B cell (primary cell): ENCODE measurements around the gene MAP3K9. TPM values are rescaled to one million over a fixed set of nuclear protein-coding genes. Genes with fewer than 3 reads are reported as not detected.

Experiments used
- ATAC-seq: fragments of 200-7000 bp; cut with Tn5 transposase; one replicate; pipeline ENCODE4 v1.10.0; 2021; ENCODE audit warnings: low read depth, mild to moderate bottlenecking, moderate number of reproducible peaks, moderate library complexity
- CTCF ChIA-PET: fragments of 350-600 bp; sonication (Branson Sonifier 250); formaldehyde crosslinking; loops from one replicate; lab custom pipeline; 2021; ENCODE audit warnings: antibody characterized with exemption, inconsistent platforms; lab: Charles Lee
- POLR2A ChIA-PET: fragments of 350-600 bp; sonication (Branson Sonifier 250); formaldehyde crosslinking; loops from one replicate; lab custom pipeline; 2021; ENCODE audit warnings: antibody characterized with exemption; lab: Charles Lee
- DNase-seq: peaks from one replicate; pipeline ENCODE4 v3.0.0; 2013
- H2AFZ ChIP-seq: 2 replicates; pipeline ENCODE4 v1.6.1; 2012; ENCODE audit warnings: mild to moderate bottlenecking, low read depth, low read length; ENCODE audit not compliant: insufficient read depth, poor library complexity, severe bottlenecking
- H3K27ac ChIP-seq, 2 donors: 1 replicate in 1 of 2; 2 replicates in 1 of 2; pipeline ENCODE4 v1.5.1; 2012 to 2013; ENCODE audit warnings: low read length in 2 of 2, mild to moderate bottlenecking in 2 of 2, moderate library complexity in 1 of 2
- H3K27me3 ChIP-seq, 4 experiments: fragments of 200-600 bp in 1 of 4; sonication (generic) in 1 of 4; replicated peaks in 1 of 4; 1 replicate in 2 of 4; 2 replicates in 2 of 4; pipeline versions ENCODE4 v1.6.1 to v1.7.0; 2013 to 2016; ENCODE audit warnings: low read length in 3 of 4, mild to moderate bottlenecking in 2 of 4, mixed read lengths in 1 of 4, moderate library complexity in 1 of 4; ENCODE audit not compliant: insufficient read depth in 4 of 4, control insufficient read depth in 3 of 4; ENCODE audit errors: control extremely low read depth in 1 of 4
- H3K36me3 ChIP-seq, 2 experiments: replicated peaks in 1 of 2; 1 replicate in 1 of 2; 2 replicates in 1 of 2; pipeline versions ENCODE4 v1.6.1 to v1.7.1; 2013; ENCODE audit warnings: low read length in 1 of 2; ENCODE audit not compliant: insufficient read depth in 2 of 2, control insufficient read depth in 1 of 2; ENCODE audit errors: control extremely low read depth in 1 of 2, extremely low read depth in 1 of 2
- H3K4me1 ChIP-seq, 2 donors: fragments of 200-600 bp in 1 of 2; sonication (generic) in 1 of 2; 1 replicate in 1 of 2; 2 replicates in 1 of 2; pipeline versions ENCODE4 v1.5.1 to v1.6.1; 2013 to 2017; ENCODE audit warnings: low read length in 2 of 2; ENCODE audit not compliant: control insufficient read depth in 2 of 2, insufficient read depth in 2 of 2
- H3K4me2 ChIP-seq: replicated peaks from 2 replicates; pipeline ENCODE3; 2012; ENCODE audit warnings: mild to moderate bottlenecking, low read depth, low read length; ENCODE audit not compliant: poor library complexity, severe bottlenecking
- H3K4me3 ChIP-seq, 5 experiments: fragments of 200-600 bp in 1 of 5; sonication (generic) in 1 of 5; 1 replicate in 3 of 5; 2 replicates in 2 of 5; pipeline versions ENCODE4 v1.5.1 to v1.7.0; 2011 to 2016; ENCODE audit warnings: low read length in 4 of 5, mild to moderate bottlenecking in 4 of 5, low read depth in 2 of 5, control low read depth in 1 of 5, moderate library complexity in 1 of 5; ENCODE audit not compliant: insufficient read depth in 1 of 5; ENCODE audit errors: control extremely low read depth in 1 of 5, extremely low read depth in 1 of 5
- H3K79me2 ChIP-seq: fragments of 200-600 bp; sonication (generic); one replicate; pipeline ENCODE4 v1.6.0; 2016; ENCODE audit warnings: low read length; ENCODE audit not compliant: control insufficient read depth, insufficient read depth
- H3K9ac ChIP-seq: fragments of 200-600 bp; sonication (generic); 2 replicates; pipeline ENCODE4 v1.6.1; 2017; ENCODE audit warnings: mild to moderate bottlenecking, low read length, moderate library complexity
- H3K9me3 ChIP-seq, 3 donors: one replicate each; pipeline versions ENCODE4 v1.6.1 to v1.7.1; 2013; ENCODE audit warnings: low read length in 2 of 3; ENCODE audit not compliant: control insufficient read depth in 2 of 3, insufficient read depth in 1 of 3; ENCODE audit errors: control extremely low read depth in 1 of 3
- H4K20me1 ChIP-seq: 2 replicates; pipeline ENCODE4 v1.6.0; 2012; ENCODE audit warnings: mild to moderate bottlenecking, low read length; ENCODE audit not compliant: insufficient read depth, control insufficient read depth, poor library complexity, severe bottlenecking
- H3K27ac Mint-ChIP-seq: one replicate; pipeline ENCODE4 v1.8.0; 2021; ENCODE audit warnings: mixed read lengths
- H3K27me3 Mint-ChIP-seq: one replicate; pipeline ENCODE4 v1.8.0; 2021; ENCODE audit warnings: mixed read lengths
- H3K4me1 Mint-ChIP-seq: one replicate; pipeline ENCODE4 v1.8.0; 2021; ENCODE audit warnings: mixed read lengths
- H3K4me3 Mint-ChIP-seq: one replicate; pipeline ENCODE4 v1.8.0; 2021; ENCODE audit warnings: mixed read lengths
- H3K9me3 Mint-ChIP-seq: one replicate; pipeline ENCODE4 v1.8.0; 2022; ENCODE audit warnings: mixed read lengths; ENCODE audit not compliant: insufficient read depth
- EZH2 ChIP-seq: IDR thresholded peaks from 2 replicates; pipeline ENCODE4 v1.6.1; 2012; ENCODE audit warnings: borderline replicate concordance, low read depth, mild to moderate bottlenecking, moderate library complexity, low read length; ENCODE audit not compliant: insufficient read depth, poor library complexity, severe bottlenecking
- WGBS: methylation state at CpG from one replicate; pipeline ENCODE4 v1.1.5; 2013; ENCODE audit warnings: missing lambda C conversion rate; ENCODE audit not compliant: insufficient coverage; 5-methylcytosine and 5-hydroxymethylcytosine counted together
- intact Hi-C: fragments of 100-400 bp; cut with micrococcal nuclease; formaldehyde crosslinking; loops from one replicate; pipeline ENCODE4 v1.10.0; 2022
- polyA plus RNA-seq: library from polyadenylated mRNA; depleted of rRNA; stranded (reverse); fragments of >200 nt; gene quantifications from 2 replicates; pipeline ENCODE4 v1.2.3, GENCODE V29; 2012
- total RNA-seq, 2 donors: library from RNA; stranded (reverse); fragments of 120-200 nt in 1 of 2; gene quantifications; 1 replicate in 1 of 2; 2 replicates in 1 of 2; pipeline versions ENCODE4 v1.2.3 to v1.2.4, GENCODE V29; 2013 to 2022
- TF ChIP-seq, protein P1 (sequence below): fragments of 200-600 bp; IDR thresholded peaks from one replicate; pipeline ENCODE4 v1.8.0; 2022; ENCODE audit warnings: antibody characterized with exemption, mild to moderate bottlenecking

Gene MAP3K9
- total and polyA plus RNA-seq, 2 donors (not counting 1 experiment from before 2014, with no cell fraction given), result 4.7 to 20.2 TPM

DNA sequence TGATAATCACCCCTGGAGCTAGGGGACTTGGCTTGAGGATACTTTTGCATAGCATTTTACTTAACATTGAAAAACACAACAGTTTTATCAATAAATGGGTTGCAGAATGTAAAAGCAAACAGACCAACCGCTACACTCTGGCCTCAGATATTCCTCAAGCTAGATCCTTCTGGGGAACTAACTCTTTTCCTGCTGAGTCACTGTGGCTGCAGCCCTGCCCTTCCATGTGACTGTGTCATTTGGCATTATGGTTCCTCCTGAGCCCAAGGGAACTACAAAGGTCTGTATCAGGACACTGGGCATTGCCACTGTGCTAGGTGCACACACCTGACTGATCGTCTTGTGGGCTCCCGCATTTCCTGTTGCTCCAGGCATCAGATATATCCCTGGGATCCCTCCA lies 111.0 kb downstream of the MAP3K9 start:
- no peak overlapping the region for H3K9ac ChIP-seq
- ATAC-seq (no peak), DNase-seq (no peak)
- no peaks in the 10 kb centered on the region for H3K79me2 ChIP-seq
- no peaks in the 10 kb centered on the region for H3K9me3 ChIP-seq
- no peak overlapping the region for H2AFZ ChIP-seq
- 68% methylated on average over 3 of the region's 3 CpGs for WGBS
- Mint-ChIP-seq H3K9me3 (no peaks in the 10 kb centered on the region), H3K4me3 (no peak overlapping the region), H3K27me3 (no peaks in the 10 kb centered on the region), H3K27ac (no peak overlapping the region), H3K4me1 (no peaks in the 10 kb centered on the region)
- no peak overlapping the region for H3K4me3 ChIP-seq
- intact Hi-C loops, result no loop called here
- no peaks in the 10 kb centered on the region for H3K4me1 ChIP-seq
- H3K27me3 ChIP-seq, result no peaks in the 10 kb centered on the region
- POLR2A ChIA-PET, result no interaction called here
- TF ChIP-seq, protein P1, sequence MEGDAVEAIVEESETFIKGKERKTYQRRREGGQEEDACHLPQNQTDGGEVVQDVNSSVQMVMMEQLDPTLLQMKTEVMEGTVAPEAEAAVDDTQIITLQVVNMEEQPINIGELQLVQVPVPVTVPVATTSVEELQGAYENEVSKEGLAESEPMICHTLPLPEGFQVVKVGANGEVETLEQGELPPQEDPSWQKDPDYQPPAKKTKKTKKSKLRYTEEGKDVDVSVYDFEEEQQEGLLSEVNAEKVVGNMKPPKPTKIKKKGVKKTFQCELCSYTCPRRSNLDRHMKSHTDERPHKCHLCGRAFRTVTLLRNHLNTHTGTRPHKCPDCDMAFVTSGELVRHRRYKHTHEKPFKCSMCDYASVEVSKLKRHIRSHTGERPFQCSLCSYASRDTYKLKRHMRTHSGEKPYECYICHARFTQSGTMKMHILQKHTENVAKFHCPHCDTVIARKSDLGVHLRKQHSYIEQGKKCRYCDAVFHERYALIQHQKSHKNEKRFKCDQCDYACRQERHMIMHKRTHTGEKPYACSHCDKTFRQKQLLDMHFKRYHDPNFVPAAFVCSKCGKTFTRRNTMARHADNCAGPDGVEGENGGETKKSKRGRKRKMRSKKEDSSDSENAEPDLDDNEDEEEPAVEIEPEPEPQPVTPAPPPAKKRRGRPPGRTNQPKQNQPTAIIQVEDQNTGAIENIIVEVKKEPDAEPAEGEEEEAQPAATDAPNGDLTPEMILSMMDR, result no peak
- no peak for TF ChIP-seq EZH2
- no peak overlapping the region for H3K4me2 ChIP-seq
- H4K20me1 ChIP-seq, result no peaks in the 10 kb centered on the region
- H3K36me3 ChIP-seq, result no peaks in the 10 kb centered on the region
- CTCF ChIA-PET, result no interaction called here
- H3K27ac ChIP-seq, result no peak overlapping the region

DNA sequence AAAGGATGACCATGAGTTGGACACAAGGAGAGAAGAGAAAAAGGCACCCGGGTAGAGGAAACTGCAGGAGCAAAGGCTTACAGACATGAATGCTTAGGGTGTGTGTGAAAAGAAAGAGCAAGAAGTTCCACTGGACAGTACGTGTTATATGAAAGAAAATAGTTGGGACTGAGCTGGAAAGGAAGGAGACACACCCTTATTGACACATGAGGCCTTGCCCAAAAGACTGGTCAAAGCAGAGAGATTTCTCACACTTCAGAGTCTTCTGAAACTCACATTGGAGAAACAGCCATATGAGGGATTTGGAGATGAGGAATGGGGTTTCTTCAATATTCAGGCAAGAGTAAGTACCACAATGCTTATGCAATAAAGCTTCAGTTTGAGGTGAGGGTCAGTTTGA lies 111.6 kb downstream of the MAP3K9 start:
- Mint-ChIP-seq H3K27me3 (no peaks in the 10 kb centered on the region), H3K9me3 (no peaks in the 10 kb centered on the region), H3K4me1 (no peaks in the 10 kb centered on the region), H3K4me3 (no peak overlapping the region), H3K27ac (no peak overlapping the region)
- H3K79me2 ChIP-seq, result no peaks in the 10 kb centered on the region
- ATAC-seq (no peak), DNase-seq (no peak)
- H3K4me2 ChIP-seq, result no peak overlapping the region
- H2AFZ ChIP-seq, result no peak overlapping the region
- 88% methylated on average over 1 of the region's 2 CpGs for WGBS
- no peak for TF ChIP-seq EZH2
- TF ChIP-seq, protein P1, result no peak
- intact Hi-C loops, result no loop called here
- no peak overlapping the region for H3K9ac ChIP-seq
- no peak overlapping the region for H3K4me3 ChIP-seq
- ChIA-PET POLR2A (no interaction called here), CTCF (no interaction called here)
- H4K20me1 ChIP-seq, result no peaks in the 10 kb centered on the region
- H3K27ac ChIP-seq, result no peak overlapping the region
- H3K9me3 ChIP-seq, result no peaks in the 10 kb centered on the region
- H3K27me3 ChIP-seq, result no peaks in the 10 kb centered on the region
- no peaks in the 10 kb centered on the region for H3K36me3 ChIP-seq
- H3K4me1 ChIP-seq, result no peaks in the 10 kb centered on the region
